Measurements from ENCODE around the gene FCRLB.
"Not testable (repeated sequence)": the region's sequence is repeated elsewhere in the genome, so short reads cannot be mapped to it uniquely, and the experiment has no call there.

Gene FCRLB

DNA sequence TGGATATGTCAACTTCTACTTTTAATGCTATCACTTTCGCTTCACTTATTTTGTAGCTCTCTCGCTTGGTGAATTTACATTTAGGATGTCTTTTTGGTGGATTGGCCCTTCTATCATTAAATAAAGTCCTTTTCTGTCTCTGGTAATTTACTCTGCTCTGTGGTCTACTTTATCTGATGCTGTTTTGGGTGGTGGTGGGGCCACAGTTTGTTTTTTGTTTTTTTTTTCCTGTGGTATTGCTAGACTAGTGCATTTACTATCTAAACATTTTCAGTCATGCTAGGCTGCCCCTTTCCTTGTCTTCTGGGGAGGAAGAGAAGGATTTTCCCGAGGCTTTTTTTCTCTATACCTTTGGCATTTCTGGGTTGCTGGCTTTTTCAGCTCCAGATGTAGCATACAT lies 32.4 kb upstream of the FCRLB start:
- H3K4me2 ChIP-seq (ENCODE audit: insufficient read depth, low read length): no peak overlapping the region
- H3K36me3 ChIP-seq (ENCODE audit: insufficient read depth, low read length): no peaks in the 10 kb centered on the region
- no peak overlapping the region for H3K9ac ChIP-seq (ENCODE audit: low read depth, low read length)
- no peaks in the 10 kb centered on the region for H4K20me1 ChIP-seq (ENCODE audit: insufficient read depth, low read length)
- peaks cover 2% of the 10 kb centered on the region for H3K27me3 ChIP-seq (ENCODE audit: insufficient read depth, low read length, poor library complexity)
- ATAC-seq (ENCODE audit: insufficient read depth, low read depth) (no peak), DNase-seq (no peak)
- no peak overlapping the region for H3K4me3 ChIP-seq (ENCODE audit: low read depth in 1 of 2, low read length in 2 of 2)
- H3K4me1 ChIP-seq (ENCODE audit: insufficient read depth, low read length): no peaks in the 10 kb centered on the region
- H3K79me2 ChIP-seq (ENCODE audit: insufficient read depth, low read length): no peaks in the 10 kb centered on the region
- TF ChIP-seq, protein P1, sequence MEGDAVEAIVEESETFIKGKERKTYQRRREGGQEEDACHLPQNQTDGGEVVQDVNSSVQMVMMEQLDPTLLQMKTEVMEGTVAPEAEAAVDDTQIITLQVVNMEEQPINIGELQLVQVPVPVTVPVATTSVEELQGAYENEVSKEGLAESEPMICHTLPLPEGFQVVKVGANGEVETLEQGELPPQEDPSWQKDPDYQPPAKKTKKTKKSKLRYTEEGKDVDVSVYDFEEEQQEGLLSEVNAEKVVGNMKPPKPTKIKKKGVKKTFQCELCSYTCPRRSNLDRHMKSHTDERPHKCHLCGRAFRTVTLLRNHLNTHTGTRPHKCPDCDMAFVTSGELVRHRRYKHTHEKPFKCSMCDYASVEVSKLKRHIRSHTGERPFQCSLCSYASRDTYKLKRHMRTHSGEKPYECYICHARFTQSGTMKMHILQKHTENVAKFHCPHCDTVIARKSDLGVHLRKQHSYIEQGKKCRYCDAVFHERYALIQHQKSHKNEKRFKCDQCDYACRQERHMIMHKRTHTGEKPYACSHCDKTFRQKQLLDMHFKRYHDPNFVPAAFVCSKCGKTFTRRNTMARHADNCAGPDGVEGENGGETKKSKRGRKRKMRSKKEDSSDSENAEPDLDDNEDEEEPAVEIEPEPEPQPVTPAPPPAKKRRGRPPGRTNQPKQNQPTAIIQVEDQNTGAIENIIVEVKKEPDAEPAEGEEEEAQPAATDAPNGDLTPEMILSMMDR (IDR thresholded peaks at IDR 0.05; ENCODE audit: borderline replicate concordance, extremely low read depth, low read length, poor library complexity, severe bottlenecking): no peak
- no peak for TF ChIP-seq EZH2 (IDR thresholded peaks at IDR 0.05; ENCODE audit: borderline replicate concordance, low read depth, low read length, severe bottlenecking)
- no peak overlapping the region for H3K27ac ChIP-seq (ENCODE audit: low read length)
- H2AFZ ChIP-seq (ENCODE audit: low read depth, low read length): no peak overlapping the region
- no peaks in the 10 kb centered on the region for H3K9me3 ChIP-seq (ENCODE audit: insufficient read depth, low read length, severe bottlenecking)

DNA sequence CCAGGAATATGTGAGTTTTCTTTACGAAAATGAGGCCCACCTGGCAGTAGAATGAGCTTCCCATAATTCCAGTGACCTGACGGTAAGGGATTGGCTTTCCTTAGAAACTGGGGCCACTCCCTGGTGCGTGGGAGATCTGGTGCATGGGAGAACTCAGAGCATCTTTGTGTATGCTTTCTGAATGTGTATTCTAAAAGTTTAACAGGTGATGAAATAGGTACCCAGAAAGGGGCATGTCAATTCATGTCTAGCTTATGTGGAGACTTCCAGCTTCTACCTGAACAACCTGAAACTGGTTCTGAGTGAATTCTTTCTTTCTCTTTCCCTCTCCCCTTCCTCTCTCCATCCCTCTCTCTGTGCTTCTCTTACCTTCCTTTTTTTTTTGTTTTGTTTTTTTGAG lies 29.5 kb upstream of the FCRLB start:
- Histone ChIP-seq H2AFZ (ENCODE audit: low read depth, low read length) (no peak overlapping the region), H3K4me1 (ENCODE audit: insufficient read depth, low read length) (no peaks in the 10 kb centered on the region), H3K9ac (ENCODE audit: low read depth, low read length) (no peak overlapping the region), H3K27ac (ENCODE audit: low read length) (no peak overlapping the region), H3K79me2 (ENCODE audit: insufficient read depth, low read length) (no peaks in the 10 kb centered on the region), H3K36me3 (ENCODE audit: insufficient read depth, low read length) (no peaks in the 10 kb centered on the region), H3K9me3 (ENCODE audit: insufficient read depth, low read length, severe bottlenecking) (no peaks in the 10 kb centered on the region), H3K4me3 (ENCODE audit: low read depth in 1 of 2, low read length in 2 of 2) (no peak overlapping the region), H4K20me1 (ENCODE audit: insufficient read depth, low read length) (no peaks in the 10 kb centered on the region), H3K27me3 (ENCODE audit: insufficient read depth, low read length, poor library complexity) (peaks cover 2% of the 10 kb centered on the region), H3K4me2 (ENCODE audit: insufficient read depth, low read length) (no peak overlapping the region)
- ATAC-seq (ENCODE audit: insufficient read depth, low read depth) (no peak), DNase-seq (no peak)
- TF ChIP-seq EZH2 (IDR thresholded peaks at IDR 0.05; ENCODE audit: borderline replicate concordance, low read depth, low read length, severe bottlenecking): no peak
- TF ChIP-seq, protein P1 (IDR thresholded peaks at IDR 0.05; ENCODE audit: borderline replicate concordance, extremely low read depth, low read length, poor library complexity, severe bottlenecking): no peak

DNA sequence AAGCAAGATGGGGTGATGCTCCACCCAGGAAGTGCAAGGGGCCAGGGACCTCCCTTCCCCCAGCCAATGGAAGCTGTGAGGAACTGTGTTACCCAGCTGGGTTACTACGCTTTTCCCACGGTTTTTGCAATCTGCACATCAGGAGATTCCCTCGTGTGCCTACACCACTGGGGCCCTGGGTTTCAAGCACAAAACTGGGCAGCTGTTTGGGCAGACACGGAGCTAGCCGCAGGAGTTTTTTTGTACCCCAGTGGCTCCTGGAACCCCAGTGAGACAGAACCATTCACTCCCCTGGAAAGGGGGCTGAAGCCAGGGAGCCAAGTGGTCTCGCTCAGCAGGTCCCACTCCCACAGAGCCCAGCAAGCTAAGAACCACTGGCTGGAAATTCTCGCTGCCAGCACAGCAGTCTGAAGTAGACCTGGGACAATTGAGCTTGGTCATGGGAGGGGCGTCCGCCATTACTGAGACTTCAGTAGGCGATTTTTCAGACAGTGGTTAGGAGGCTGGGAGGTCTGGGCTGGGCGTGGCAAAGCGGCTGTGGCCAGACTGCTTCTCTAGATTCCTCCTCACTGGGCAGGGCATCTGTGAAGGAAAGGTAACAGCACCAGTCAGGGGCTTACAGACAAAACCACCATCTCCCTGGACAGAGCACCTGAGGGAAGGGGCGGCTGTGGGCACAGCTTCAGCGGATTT lies 28.2 kb upstream of the FCRLB start:
- H3K9ac ChIP-seq (ENCODE audit: low read depth, low read length); ATAC-seq (ENCODE audit: insufficient read depth, low read depth); H3K79me2 ChIP-seq (ENCODE audit: insufficient read depth, low read length); H4K20me1 ChIP-seq (ENCODE audit: insufficient read depth, low read length); H3K9me3 ChIP-seq (ENCODE audit: insufficient read depth, low read length, severe bottlenecking); H3K36me3 ChIP-seq (ENCODE audit: insufficient read depth, low read length); H3K27me3 ChIP-seq (ENCODE audit: insufficient read depth, low read length, poor library complexity); H3K4me3 ChIP-seq (ENCODE audit: low read depth in 1 of 2, low read length in 2 of 2); H3K27ac ChIP-seq (ENCODE audit: low read length); H2AFZ ChIP-seq (ENCODE audit: low read depth, low read length); H3K4me2 ChIP-seq (ENCODE audit: insufficient read depth, low read length); H3K4me1 ChIP-seq (ENCODE audit: insufficient read depth, low read length); DNase-seq: not testable (repeated sequence)

DNA sequence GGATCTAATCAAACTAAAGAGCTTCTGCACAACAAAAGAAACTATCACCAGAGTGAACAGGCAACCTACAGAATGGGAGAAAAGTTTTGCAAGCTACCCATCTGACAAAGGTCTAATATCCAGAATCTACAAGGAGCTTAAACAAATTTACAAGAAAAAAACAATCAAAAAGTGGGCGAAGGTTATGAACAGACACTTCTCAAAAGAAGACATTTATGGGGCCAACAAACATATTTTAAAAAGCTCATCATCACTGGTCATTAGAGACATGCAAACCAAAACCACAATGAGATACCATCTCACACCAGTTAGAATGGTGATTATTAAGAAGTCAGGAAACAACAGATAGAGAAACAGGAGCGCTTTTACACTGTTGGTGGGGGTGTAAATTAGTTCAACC lies 23.0 kb upstream of the FCRLB start:
- not testable (repeated sequence) for H3K4me1 ChIP-seq (ENCODE audit: insufficient read depth, low read length); H3K36me3 ChIP-seq (ENCODE audit: insufficient read depth, low read length); H3K4me2 ChIP-seq (ENCODE audit: insufficient read depth, low read length); H3K4me3 ChIP-seq (ENCODE audit: low read depth in 1 of 2, low read length in 2 of 2); DNase-seq; H3K27ac ChIP-seq (ENCODE audit: low read length); H3K79me2 ChIP-seq (ENCODE audit: insufficient read depth, low read length); H4K20me1 ChIP-seq (ENCODE audit: insufficient read depth, low read length); ATAC-seq (ENCODE audit: insufficient read depth, low read depth); H2AFZ ChIP-seq (ENCODE audit: low read depth, low read length); H3K27me3 ChIP-seq (ENCODE audit: insufficient read depth, low read length, poor library complexity); H3K9ac ChIP-seq (ENCODE audit: low read depth, low read length); H3K9me3 ChIP-seq (ENCODE audit: insufficient read depth, low read length, severe bottlenecking)
